CD4-positive, alpha-beta T cell treated with Interleukin-17A for 4 hours (primary cell): Measurements from ENCODE around the gene DRAXIN.

Source experiments
- DNase-seq: peaks from one replicate; pipeline ENCODE4 v3.0.0-alpha.2; 2020; ENCODE audit warnings: mixed read lengths

The DRAXIN gene

GRCh38 chr1:11691302-11691914 is at the start of gene DRAXIN:
DRAXIN (plus strand) TSS chr1:11691710; CDS start chr1:11706259, 14,549 bp downstream.
- no peak for DNase-seq

- DNase-seq: no peak
Measured at GRCh38 chr1:11641776-11642305, 49.7 kb upstream of the DRAXIN start.

GRCh38 chr1:11642418-11643017 is 49.0 kb upstream of the DRAXIN start:
- peak; percentile 78 for DNase-seq

GRCh38 chr1:11643782-11644181 is 47.7 kb upstream of the DRAXIN start:
- DNase-seq: no peak

GRCh38 chr1:11645270-11645669 is 46.2 kb upstream of the DRAXIN start:
- no peak for DNase-seq

- DNase-seq: peak; percentile 91
Measured at GRCh38 chr1:11645670-11646265, 45.7 kb upstream of the DRAXIN start.

GRCh38 chr1:11646317-11646716 is 45.2 kb upstream of the DRAXIN start:
- no peak for DNase-seq

- no peak for DNase-seq
Measured at GRCh38 chr1:11647333-11647732, 44.2 kb upstream of the DRAXIN start.

GRCh38 chr1:11648039-11648438 is 43.5 kb upstream of the DRAXIN start:
- no peak for DNase-seq

GRCh38 chr1:11648732-11649158 is 42.8 kb upstream of the DRAXIN start:
- DNase-seq: peak; percentile 66

GRCh38 chr1:11649237-11649623 is 42.3 kb upstream of the DRAXIN start:
- no peak for DNase-seq

GRCh38 chr1:11649624-11650330 is 41.7 kb upstream of the DRAXIN start:
- peak; percentile 18 for DNase-seq

- peak; percentile 82 for DNase-seq
Measured at GRCh38 chr1:11650331-11650991, 41.0 kb upstream of the DRAXIN start.

- DNase-seq: no peak
Measured at GRCh38 chr1:11651017-11651416, 40.5 kb upstream of the DRAXIN start.

- DNase-seq: no peak
Measured at GRCh38 chr1:11652203-11652780, 39.2 kb upstream of the DRAXIN start.

GRCh38 chr1:11653101-11653860 is 38.2 kb upstream of the DRAXIN start:
- DNase-seq: no peak

GRCh38 chr1:11653861-11654136 is 37.7 kb upstream of the DRAXIN start:
- DNase-seq: no peak

GRCh38 chr1:11654137-11654938 is 37.2 kb upstream of the DRAXIN start, which contains the start of the genes FBXO2 and FBXO44:
FBXO2 (minus strand) TSS chr1:11654429; CDS start chr1:11654340, 89 bp downstream.
FBXO44 (plus strand) TSS chr1:11654877; CDS start chr1:11655836, 959 bp downstream.
- DNase-seq: peak; percentile 82

- DNase-seq: peak; percentile 19
Measured at GRCh38 chr1:11654939-11655808, 36.3 kb upstream of the DRAXIN start.

- no peak for DNase-seq
Measured at GRCh38 chr1:11657654-11658053, 33.9 kb upstream of the DRAXIN start.
